SK-N-SH (cell line): Measurements from ENCODE around the gene VOPP1. TPM values are rescaled to one million over a fixed set of nuclear protein-coding genes. Genes with fewer than 3 reads are reported as not detected.
A peak's percentile ranks its signal among the peaks of the same experiment; 100 is the strongest.

Source experiments
- CTCF ChIA-PET: fragments of 300-600, 350-600 bp; formaldehyde crosslinking; extraction: SDS; loops from one replicate; lab custom pipeline; 2021; lab: Yijun Ruan, JAX
- POLR2A ChIA-PET: fragments of 350-600 bp; sonication (Branson Sonifier 250); formaldehyde crosslinking; extraction: SDS; loops from one replicate; lab custom pipeline; 2020; ENCODE audit warnings: antibody characterized with exemption, inconsistent platforms; lab: Yijun Ruan, JAX
- DNase-seq: peaks from one replicate; pipeline ENCODE4 v3.0.0; 2012
- H2AFZ ChIP-seq: fragments of 200-600 bp; sonication (generic); 2 replicates; pipeline ENCODE4 v1.8.1; 2016; ENCODE audit warnings: antibody characterized with exemption, mild to moderate bottlenecking, low read depth
- H3F3A ChIP-seq: fragments of 200-600 bp; sonication (generic); replicated peaks from 2 replicates; pipeline ENCODE3; 2016; ENCODE audit warnings: antibody characterized with exemption, mild to moderate bottlenecking; ENCODE audit not compliant: insufficient read depth
- H3K27ac ChIP-seq, 2 experiments: fragments of 200-500 bp in 1 of 2; fragments of 200-600 bp in 1 of 2; sonication (Bioruptor generic) in 1 of 2; sonication (generic), shearing (Covaris generic) in 1 of 2; 2 replicates each; pipeline versions ENCODE4 v1.5.1 to v1.6.1; 2014 to 2016; ENCODE audit warnings: low read depth in 2 of 2, inconsistent platforms in 1 of 2, low read length in 1 of 2, mild to moderate bottlenecking in 1 of 2, mixed read lengths in 1 of 2
- H3K27me3 ChIP-seq: fragments of 200-600 bp; sonication (generic), shearing (Covaris generic); 2 replicates; pipeline ENCODE4 v1.6.1; 2016; ENCODE audit warnings: mixed run types; ENCODE audit not compliant: insufficient read depth
- H3K36me3 ChIP-seq, 2 experiments: fragments of 200-500 bp in 1 of 2; fragments of 200-600 bp in 1 of 2; sonication (Bioruptor generic) in 1 of 2; sonication (generic) in 1 of 2; replicated peaks in 1 of 2; 2 replicates each; pipeline versions ENCODE3 to v1.5.1; 2014 to 2016; ENCODE audit warnings: low read length in 1 of 2, mild to moderate bottlenecking in 1 of 2; ENCODE audit not compliant: insufficient read depth in 2 of 2, control insufficient read depth in 1 of 2
- H3K4me1 ChIP-seq, 2 experiments: fragments of 200-500 bp in 1 of 2; fragments of 200-600 bp in 1 of 2; sonication (Bioruptor generic) in 1 of 2; sonication (generic), shearing (Covaris generic) in 1 of 2; 2 replicates each; pipeline versions ENCODE4 v1.5.1 to v1.6.1; 2014 to 2016; ENCODE audit warnings: low read depth in 1 of 2, low read length in 1 of 2, mixed run types in 1 of 2; ENCODE audit not compliant: insufficient read depth in 2 of 2, control insufficient read depth in 1 of 2
- H3K4me2 ChIP-seq: fragments of 200-600 bp; sonication (generic), shearing (Covaris generic); 2 replicates; pipeline ENCODE4 v1.6.1; 2017; ENCODE audit warnings: mixed run types
- H3K4me3 ChIP-seq, 2 experiments: fragments of 200-500 bp in 1 of 2; fragments of 200-600 bp in 1 of 2; sonication (Bioruptor generic) in 1 of 2; sonication (generic), shearing (Covaris generic) in 1 of 2; 2 replicates each; pipeline versions ENCODE4 v1.5.1 to v1.8.1; 2014 to 2016; ENCODE audit warnings: low read depth in 2 of 2, inconsistent platforms in 1 of 2, low read length in 1 of 2, mild to moderate bottlenecking in 1 of 2, mixed read lengths in 1 of 2, moderate library complexity in 1 of 2
- H3K79me2 ChIP-seq: fragments of 200-600 bp; sonication (generic); 2 replicates; pipeline ENCODE4 v1.8.1; 2017; ENCODE audit warnings: mild to moderate bottlenecking; ENCODE audit not compliant: insufficient read depth
- H3K9ac ChIP-seq: fragments of 200-600 bp; sonication (generic); 2 replicates; pipeline ENCODE4 v1.6.1; 2017; ENCODE audit warnings: mixed run types
- H3K9me2 ChIP-seq: fragments of 200-600 bp; sonication (generic); 2 replicates; pipeline ENCODE4 v1.6.1; 2017; ENCODE audit warnings: mixed run types
- H3K9me3 ChIP-seq: fragments of 200-600 bp; sonication (generic); 2 replicates; pipeline ENCODE4 v1.6.1; 2017; ENCODE audit warnings: mixed run types, mild to moderate bottlenecking, moderate library complexity
- H4K20me1 ChIP-seq: fragments of 200-600 bp; sonication (generic); 2 replicates; pipeline ENCODE4 v1.6.1; 2017; ENCODE audit warnings: mild to moderate bottlenecking, mixed run types; ENCODE audit not compliant: insufficient read depth
- CHD2 ChIP-seq: fragments of 150-350 bp; IDR thresholded peaks from 2 replicates; pipeline ENCODE4 v1.6.1; 2018; ENCODE audit warnings: low read length; ENCODE audit not compliant: partially characterized antibody
- EP300 ChIP-seq, 2 experiments: IDR thresholded peaks; 2 replicates each; pipeline versions ENCODE4 v1.4.0 to v1.6.1; 2012; ENCODE audit warnings: borderline replicate concordance in 1 of 2, low read depth in 1 of 2, low read length in 1 of 2
- EZH2phosphoT487 ChIP-seq: fragments of 200-600 bp; sonication (generic); IDR thresholded peaks from 2 replicates; pipeline ENCODE4 v1.6.1; 2017; ENCODE audit warnings: low read depth, mixed run types, mild to moderate bottlenecking, antibody characterized with exemption, moderate library complexity, borderline replicate concordance
- FOSL2 ChIP-seq: IDR thresholded peaks from 2 replicates; pipeline ENCODE4 v1.4.0; 2012; ENCODE audit warnings: low read depth, mild to moderate bottlenecking, moderate library complexity, borderline replicate concordance
- FOXJ3 ChIP-seq: sonication (generic); formaldehyde crosslinking; IDR thresholded peaks from 2 replicates; pipeline ENCODE4 v1.5.1; 2020; ENCODE audit warnings: mild to moderate bottlenecking, missing genetic modification reagents
- GABPA ChIP-seq: IDR thresholded peaks from 2 replicates; pipeline ENCODE4 v1.4.0; 2012; ENCODE audit warnings: low read depth, mild to moderate bottlenecking
- POLR2AphosphoS5 ChIP-seq: IDR thresholded peaks from 2 replicates; pipeline ENCODE4 v1.6.1; 2012; ENCODE audit warnings: low read depth, low read length
- RCOR1 ChIP-seq: fragments of 150-350 bp; IDR thresholded peaks from 2 replicates; pipeline ENCODE4 v1.6.1; 2017; ENCODE audit warnings: antibody characterized with exemption, low read length
- RFX5 ChIP-seq: IDR thresholded peaks from 2 replicates; pipeline ENCODE4 v1.6.1; 2012; ENCODE audit warnings: mild to moderate bottlenecking, improper control_type of control experiment, low read length
- RXRA ChIP-seq: IDR thresholded peaks from 2 replicates; pipeline ENCODE4 v1.4.0; 2012; ENCODE audit warnings: low read depth, mild to moderate bottlenecking, borderline replicate concordance
- SIN3A ChIP-seq: IDR thresholded peaks from 2 replicates; pipeline ENCODE4 v1.6.1; 2012; ENCODE audit warnings: low read depth, mild to moderate bottlenecking, low read length, moderate library complexity, borderline replicate concordance
- SMC3 ChIP-seq: IDR thresholded peaks from 2 replicates; pipeline ENCODE4 v1.6.1; 2012; ENCODE audit warnings: low read depth, low read length, improper control_type of control experiment
- YY1 ChIP-seq: IDR thresholded peaks from 2 replicates; pipeline ENCODE4 v1.4.0; 2012; ENCODE audit warnings: low read depth, mild to moderate bottlenecking
- WGBS: methylation state at CpG from one replicate; pipeline ENCODE4 v1.1.6; 2017; ENCODE audit warnings: low lambda C conversion rate; 5-methylcytosine and 5-hydroxymethylcytosine counted together
- polyA plus RNA-seq, 3 experiments: library from polyadenylated mRNA; depleted of rRNA; stranded (reverse); fragments of >200 nt; gene quantifications; 2 replicates each; pipeline ENCODE4 v1.2.3, GENCODE V29; 2012
- TF ChIP-seq, protein P1 (sequence below): IDR thresholded peaks from 2 replicates; pipeline ENCODE4 v1.6.1; 2012; ENCODE audit warnings: mild to moderate bottlenecking, low read depth, low read length, moderate library complexity
- TF ChIP-seq, protein P2 (sequence below): IDR thresholded peaks from 2 replicates; pipeline ENCODE4 v1.4.0; 2012; ENCODE audit warnings: low read depth, borderline replicate concordance
- TF ChIP-seq, protein P3 (sequence below): fragments of 150-350 bp; IDR thresholded peaks from 2 replicates; pipeline ENCODE4 v1.6.1; 2016; ENCODE audit warnings: mild to moderate bottlenecking, low read depth, low read length
- TF ChIP-seq, protein P4 (sequence below): IDR thresholded peaks from 2 replicates; pipeline ENCODE4 v1.4.0; 2012; ENCODE audit warnings: low read depth, borderline replicate concordance

Gene VOPP1
- polyA plus RNA-seq, 1 of the 3 experiments (the other 2 are of a cell fraction) = 69.5 TPM

DNA sequence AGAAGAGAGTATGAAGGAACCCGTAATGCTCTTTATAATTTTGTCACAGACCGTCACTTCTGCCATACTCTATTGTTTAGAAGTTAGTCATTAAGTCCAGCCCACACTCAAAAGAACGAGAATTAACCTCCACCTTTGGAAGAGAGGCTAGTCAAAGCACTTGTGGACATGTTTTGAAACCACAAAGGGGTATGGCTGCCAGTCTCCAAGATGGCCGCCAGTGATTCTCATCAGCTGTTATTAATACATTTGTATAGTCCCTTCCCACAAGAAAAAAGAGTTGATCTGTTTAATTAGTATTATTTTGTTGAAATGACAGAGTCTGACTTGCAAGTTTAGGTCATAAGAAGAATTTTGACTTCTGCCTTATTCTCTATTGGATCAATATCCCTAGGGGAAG lies 23.2 kb upstream of the VOPP1 start:
- CTCF ChIA-PET = interaction anchor here (1.2 to 3.7 kb wide), 5 partner anchors 12 to 163 kb away, joined by 3 to 35 read pairs (median 5); no protein-coding TSS in a partner anchor
- no peak for DNase-seq

DNA sequence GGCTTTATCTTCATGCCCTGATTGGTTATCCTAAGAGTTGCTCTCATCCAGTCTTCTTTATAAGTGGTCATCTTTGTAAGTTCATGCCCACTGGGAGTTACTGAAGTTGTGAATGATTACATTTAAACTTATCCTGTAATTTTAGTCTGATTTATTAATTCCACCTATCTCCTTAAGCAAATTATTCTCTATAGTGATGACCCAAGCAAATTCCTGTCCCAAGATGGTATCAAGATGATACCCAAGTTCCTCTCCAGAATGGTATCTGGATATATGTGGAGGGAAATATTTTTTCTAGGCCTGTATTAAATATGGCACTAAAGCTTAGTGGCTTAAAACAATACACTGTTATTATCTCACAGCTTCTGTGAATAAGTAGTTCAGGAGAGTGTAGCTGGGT lies 22.6 kb upstream of the VOPP1 start:
- Histone ChIP-seq H3K27me3 (peaks cover 7% of the 10 kb centered on the region; the same call in 1 of the 2 replicates), H3K27ac (no peak overlapping the region), H3K9ac (no peak overlapping the region), H3K79me2 (no peaks in the 10 kb centered on the region), H3K4me3 (no peak overlapping the region), H3K9me3 (no peaks in the 10 kb centered on the region), H4K20me1 (no peaks in the 10 kb centered on the region), H3K4me2 (no peak overlapping the region), H3K4me1 (no peaks in the 10 kb centered on the region; a peak in 1 of 4 replicates), H3K9me2 (no peaks in the 10 kb centered on the region), H2AFZ (no peak overlapping the region), H3K36me3 (no peaks in the 10 kb centered on the region), H3F3A (no peaks in the 10 kb centered on the region)
- no peak for DNase-seq
- POLR2A ChIA-PET = interaction anchor here (0.6 kb wide), 1 partner anchor 142 kb away, joined by 3 read pairs; no protein-coding TSS in a partner anchor
- TF ChIP-seq POLR2AphosphoS5 (no peak), FOXJ3 (CRISPR knock-in tag) (no peak), EZH2phosphoT487 (no peak), SMC3 (no peak), CHD2 (no peak), RFX5 (no peak), FOSL2 (no peak), EP300 (IDR thresholded peaks at IDR 0.05; ENCODE audit: borderline replicate concordance in 1 of 2, low read depth in 1 of 2, low read length in 1 of 2) (no peak), GABPA (no peak), RXRA (no peak), RCOR1 (no peak), SIN3A (no peak)
- TF ChIP-seq, protein P1, sequence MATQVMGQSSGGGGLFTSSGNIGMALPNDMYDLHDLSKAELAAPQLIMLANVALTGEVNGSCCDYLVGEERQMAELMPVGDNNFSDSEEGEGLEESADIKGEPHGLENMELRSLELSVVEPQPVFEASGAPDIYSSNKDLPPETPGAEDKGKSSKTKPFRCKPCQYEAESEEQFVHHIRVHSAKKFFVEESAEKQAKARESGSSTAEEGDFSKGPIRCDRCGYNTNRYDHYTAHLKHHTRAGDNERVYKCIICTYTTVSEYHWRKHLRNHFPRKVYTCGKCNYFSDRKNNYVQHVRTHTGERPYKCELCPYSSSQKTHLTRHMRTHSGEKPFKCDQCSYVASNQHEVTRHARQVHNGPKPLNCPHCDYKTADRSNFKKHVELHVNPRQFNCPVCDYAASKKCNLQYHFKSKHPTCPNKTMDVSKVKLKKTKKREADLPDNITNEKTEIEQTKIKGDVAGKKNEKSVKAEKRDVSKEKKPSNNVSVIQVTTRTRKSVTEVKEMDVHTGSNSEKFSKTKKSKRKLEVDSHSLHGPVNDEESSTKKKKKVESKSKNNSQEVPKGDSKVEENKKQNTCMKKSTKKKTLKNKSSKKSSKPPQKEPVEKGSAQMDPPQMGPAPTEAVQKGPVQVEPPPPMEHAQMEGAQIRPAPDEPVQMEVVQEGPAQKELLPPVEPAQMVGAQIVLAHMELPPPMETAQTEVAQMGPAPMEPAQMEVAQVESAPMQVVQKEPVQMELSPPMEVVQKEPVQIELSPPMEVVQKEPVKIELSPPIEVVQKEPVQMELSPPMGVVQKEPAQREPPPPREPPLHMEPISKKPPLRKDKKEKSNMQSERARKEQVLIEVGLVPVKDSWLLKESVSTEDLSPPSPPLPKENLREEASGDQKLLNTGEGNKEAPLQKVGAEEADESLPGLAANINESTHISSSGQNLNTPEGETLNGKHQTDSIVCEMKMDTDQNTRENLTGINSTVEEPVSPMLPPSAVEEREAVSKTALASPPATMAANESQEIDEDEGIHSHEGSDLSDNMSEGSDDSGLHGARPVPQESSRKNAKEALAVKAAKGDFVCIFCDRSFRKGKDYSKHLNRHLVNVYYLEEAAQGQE = no peak
- TF ChIP-seq, protein P2, sequence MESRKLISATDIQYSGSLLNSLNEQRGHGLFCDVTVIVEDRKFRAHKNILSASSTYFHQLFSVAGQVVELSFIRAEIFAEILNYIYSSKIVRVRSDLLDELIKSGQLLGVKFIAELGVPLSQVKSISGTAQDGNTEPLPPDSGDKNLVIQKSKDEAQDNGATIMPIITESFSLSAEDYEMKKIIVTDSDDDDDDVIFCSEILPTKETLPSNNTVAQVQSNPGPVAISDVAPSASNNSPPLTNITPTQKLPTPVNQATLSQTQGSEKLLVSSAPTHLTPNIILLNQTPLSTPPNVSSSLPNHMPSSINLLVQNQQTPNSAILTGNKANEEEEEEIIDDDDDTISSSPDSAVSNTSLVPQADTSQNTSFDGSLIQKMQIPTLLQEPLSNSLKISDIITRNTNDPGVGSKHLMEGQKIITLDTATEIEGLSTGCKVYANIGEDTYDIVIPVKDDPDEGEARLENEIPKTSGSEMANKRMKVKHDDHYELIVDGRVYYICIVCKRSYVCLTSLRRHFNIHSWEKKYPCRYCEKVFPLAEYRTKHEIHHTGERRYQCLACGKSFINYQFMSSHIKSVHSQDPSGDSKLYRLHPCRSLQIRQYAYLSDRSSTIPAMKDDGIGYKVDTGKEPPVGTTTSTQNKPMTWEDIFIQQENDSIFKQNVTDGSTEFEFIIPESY = no peak
- CTCF ChIA-PET = interaction anchor here (0.7 to 3.2 kb wide), 15 partner anchors 11 to 187 kb away, joined by 3 to 35 read pairs (median 4); no protein-coding TSS in a partner anchor

More for the DNA sequence above, 23.2 kb upstream of the VOPP1 start:
- no peaks in the 10 kb centered on the region; a peak in 1 of 4 replicates for H3K4me1 ChIP-seq
- no peak overlapping the region for H3K27ac ChIP-seq
- no peaks in the 10 kb centered on the region for H3K79me2 ChIP-seq
- POLR2A ChIA-PET = interaction anchor here (0.6 kb wide), 1 partner anchor 143 kb away, joined by 3 read pairs; no protein-coding TSS in a partner anchor
- TF ChIP-seq, protein P3, sequence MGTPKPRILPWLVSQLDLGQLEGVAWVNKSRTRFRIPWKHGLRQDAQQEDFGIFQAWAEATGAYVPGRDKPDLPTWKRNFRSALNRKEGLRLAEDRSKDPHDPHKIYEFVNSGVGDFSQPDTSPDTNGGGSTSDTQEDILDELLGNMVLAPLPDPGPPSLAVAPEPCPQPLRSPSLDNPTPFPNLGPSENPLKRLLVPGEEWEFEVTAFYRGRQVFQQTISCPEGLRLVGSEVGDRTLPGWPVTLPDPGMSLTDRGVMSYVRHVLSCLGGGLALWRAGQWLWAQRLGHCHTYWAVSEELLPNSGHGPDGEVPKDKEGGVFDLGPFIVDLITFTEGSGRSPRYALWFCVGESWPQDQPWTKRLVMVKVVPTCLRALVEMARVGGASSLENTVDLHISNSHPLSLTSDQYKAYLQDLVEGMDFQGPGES = no peak
- TF ChIP-seq, protein P4, sequence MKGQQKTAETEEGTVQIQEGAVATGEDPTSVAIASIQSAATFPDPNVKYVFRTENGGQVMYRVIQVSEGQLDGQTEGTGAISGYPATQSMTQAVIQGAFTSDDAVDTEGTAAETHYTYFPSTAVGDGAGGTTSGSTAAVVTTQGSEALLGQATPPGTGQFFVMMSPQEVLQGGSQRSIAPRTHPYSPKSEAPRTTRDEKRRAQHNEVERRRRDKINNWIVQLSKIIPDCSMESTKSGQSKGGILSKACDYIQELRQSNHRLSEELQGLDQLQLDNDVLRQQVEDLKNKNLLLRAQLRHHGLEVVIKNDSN = no peak
- peak; percentile 65; the same call in 1 of the 2 replicates for TF ChIP-seq YY1
- 41% methylated on average over 4 of the region's 4 CpGs for WGBS
- no peak overlapping the region for H2AFZ ChIP-seq
- H4K20me1 ChIP-seq = no peaks in the 10 kb centered on the region
- H3K4me3 ChIP-seq = no peak overlapping the region
- no peaks in the 10 kb centered on the region for H3K9me3 ChIP-seq
- no peak overlapping the region for H3K4me2 ChIP-seq
- H3F3A ChIP-seq = no peaks in the 10 kb centered on the region
- H3K27me3 ChIP-seq = peaks cover 10% of the 10 kb centered on the region; the same call in 1 of the 2 replicates
- H3K9me2 ChIP-seq = no peaks in the 10 kb centered on the region
- no peaks in the 10 kb centered on the region for H3K36me3 ChIP-seq
- H3K9ac ChIP-seq = no peak overlapping the region
